Measurements from ENCODE around the gene PTPRN2. TPM values are rescaled to one million over a fixed set of nuclear protein-coding genes. Genes with fewer than 3 reads are reported as not detected.

Gene PTPRN2
- polyA plus RNA-seq, 1 experiment = 0.31 TPM

DNA sequence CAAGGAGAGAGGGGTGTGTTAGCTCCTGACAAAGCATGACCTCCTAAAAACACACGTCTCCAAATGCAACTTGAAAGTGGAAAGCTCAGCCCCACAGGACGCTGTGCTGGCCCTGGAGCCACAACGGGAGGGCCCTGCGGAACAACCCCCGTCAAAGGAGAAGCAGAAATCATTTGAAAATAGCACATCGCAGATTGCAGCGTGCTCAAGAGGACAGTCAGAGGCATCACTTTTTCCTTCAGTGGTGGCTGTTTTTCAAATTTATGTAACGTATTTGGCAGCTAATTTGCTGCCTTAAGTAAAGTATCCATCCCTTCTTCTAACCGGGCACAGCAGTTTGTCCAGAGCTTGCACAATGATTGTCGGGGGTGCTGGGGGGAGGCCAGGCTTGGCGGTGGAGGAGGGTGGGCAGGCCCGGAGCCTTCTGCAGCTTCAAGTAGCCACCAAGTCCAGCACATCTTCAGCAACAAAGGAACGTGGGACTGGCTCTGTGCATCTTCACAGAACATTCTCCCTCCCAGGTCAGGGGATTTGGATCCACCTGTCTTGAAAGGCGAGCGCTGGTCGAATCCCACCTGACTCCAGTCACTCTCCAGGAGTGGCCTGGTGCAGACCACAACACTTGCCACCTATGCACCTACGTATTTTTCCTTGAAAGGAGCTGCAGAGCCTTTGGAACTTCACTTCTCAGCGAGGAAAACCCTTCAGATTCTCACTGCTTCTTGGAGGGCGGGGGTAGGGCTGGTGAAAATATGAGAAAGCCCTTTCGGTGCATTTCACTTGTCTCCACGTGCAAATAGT, 904.5 kb downstream of the PTPRN2 start:
- Histone ChIP-seq H3K27me3 (ENCODE audit: control insufficient read depth, insufficient read depth, low read length) (no peaks in the 10 kb centered on the region), H3K36me3 (ENCODE audit: control insufficient read depth, insufficient read depth, low read length) (no peaks in the 10 kb centered on the region), H3K4me3 (ENCODE audit: low read depth, low read length) (no peak overlapping the region)
- CTCF ChIA-PET = interaction anchor here (0.6 kb wide), 1 partner anchor 141 kb away, joined by 4 read pairs; no protein-coding TSS in a partner anchor
- no peak for DNase-seq (ENCODE audit: low read depth)
- TF ChIP-seq CTCF (IDR thresholded peaks at IDR 0.05; ENCODE audit: insufficient read depth, low read depth, low read length) = no peak
- POLR2A ChIA-PET = no interaction called here

- H3K4me3 ChIP-seq (ENCODE audit: low read depth, low read length) = no peak overlapping the region
- ChIA-PET POLR2A (no interaction called here), CTCF (no interaction called here)
- DNase-seq (ENCODE audit: low read depth) = no peak
- no peak for TF ChIP-seq CTCF (IDR thresholded peaks at IDR 0.05; ENCODE audit: insufficient read depth, low read depth, low read length)
- no peaks in the 10 kb centered on the region for H3K27me3 ChIP-seq (ENCODE audit: control insufficient read depth, insufficient read depth, low read length)
- no peaks in the 10 kb centered on the region for H3K36me3 ChIP-seq (ENCODE audit: control insufficient read depth, insufficient read depth, low read length)
These were observed 905.3 kb downstream of the PTPRN2 start for GRCh38 chr7:157682064-157682945.

- DNase-seq (ENCODE audit: low read depth) = no peak
- TF ChIP-seq CTCF (IDR thresholded peaks at IDR 0.05; ENCODE audit: insufficient read depth, low read depth, low read length) = no peak
- ChIA-PET CTCF (no interaction called here), POLR2A (no interaction called here)
- Histone ChIP-seq H3K4me3 (ENCODE audit: low read depth, low read length) (no peak overlapping the region), H3K36me3 (ENCODE audit: control insufficient read depth, insufficient read depth, low read length) (no peaks in the 10 kb centered on the region), H3K27me3 (ENCODE audit: control insufficient read depth, insufficient read depth, low read length) (no peaks in the 10 kb centered on the region)
These were observed 908.0 kb downstream of the PTPRN2 start for GRCh38 chr7:157679607-157680006.

GRCh38 chr7:157678501-157678900, 909.1 kb downstream of the PTPRN2 start:
- no peaks in the 10 kb centered on the region for H3K27me3 ChIP-seq (ENCODE audit: control insufficient read depth, insufficient read depth, low read length)
- H3K4me3 ChIP-seq (ENCODE audit: low read depth, low read length) = no peak overlapping the region
- ChIA-PET CTCF (no interaction called here), POLR2A (no interaction called here)
- no peaks in the 10 kb centered on the region for H3K36me3 ChIP-seq (ENCODE audit: control insufficient read depth, insufficient read depth, low read length)
- no peak for DNase-seq (ENCODE audit: low read depth)
- TF ChIP-seq CTCF (IDR thresholded peaks at IDR 0.05; ENCODE audit: insufficient read depth, low read depth, low read length) = no peak

All from BJ (cell line).